ENCODE data around the gene PHLDA3.

The PHLDA3 gene

DNA sequence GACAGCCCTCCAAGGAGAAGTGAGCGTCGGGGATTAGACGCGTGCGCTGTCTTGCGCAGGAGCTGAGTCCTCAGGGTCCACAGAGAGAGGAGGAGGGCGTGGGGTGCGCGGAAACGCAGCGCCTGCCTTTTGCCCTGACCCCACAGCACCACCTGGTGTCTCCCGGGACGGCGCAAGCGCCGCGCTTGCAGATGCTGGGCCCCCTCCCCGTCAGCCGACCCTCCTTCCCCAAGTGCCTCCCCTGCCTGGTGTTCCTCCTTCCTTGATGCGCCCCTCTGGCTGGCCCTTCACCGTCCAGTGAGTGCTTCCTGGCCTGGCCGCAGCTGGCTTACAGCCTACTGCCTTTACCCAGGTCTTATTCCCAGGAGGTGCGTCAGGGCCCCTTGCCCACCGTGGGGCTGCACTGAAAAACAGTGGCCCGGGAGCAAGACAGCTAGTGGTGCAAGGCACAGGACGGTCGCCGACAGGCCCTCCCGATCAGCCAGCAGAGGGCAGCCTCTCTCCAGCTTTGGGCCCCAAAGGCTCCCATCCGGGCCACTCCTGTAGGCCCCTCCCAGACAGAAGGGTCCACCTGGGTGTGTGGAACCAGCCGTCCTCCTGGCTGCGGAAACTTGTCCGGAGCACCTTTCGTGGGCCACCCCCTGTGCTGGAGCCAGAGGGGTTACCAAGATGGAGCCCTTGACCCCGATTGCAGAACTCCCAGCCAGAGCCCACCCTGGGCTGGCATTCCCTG lies 12.9 kb upstream of the PHLDA3 start:
- Histone ChIP-seq H3K9ac (ENCODE audit: low read length) (peak overlapping the region; percentile 30; the same call in 1 of the 2 replicates), H3K27me3 (replicated peaks; ENCODE audit: insufficient read depth, low read length) (peaks cover 9% of the 10 kb centered on the region; the same call in 1 of the 2 replicates), H3K9me3 (replicated peaks; ENCODE audit: insufficient read depth, low read length) (no peaks in the 10 kb centered on the region), H3F3A (ENCODE audit: insufficient read depth, low read length) (no peaks in the 10 kb centered on the region; the same call in 1 of the 2 replicates), H2AFZ (ENCODE audit: low read length) (peak overlapping the region; percentile 74), H3K79me2 (ENCODE audit: low read length) (no peaks in the 10 kb centered on the region), H3K9me2 (replicated peaks; ENCODE audit: insufficient read depth, low read length) (no peaks in the 10 kb centered on the region), H3K36me3 (replicated peaks; ENCODE audit: insufficient read depth, low read length) (no peaks in the 10 kb centered on the region), H3K4me2 (ENCODE audit: low read depth, low read length) (peak overlapping the region; percentile 92), H3K4me3 (ENCODE audit: low read length) (peak overlapping the region; percentile 28), H3K27ac (ENCODE audit: low read length) (no peak overlapping the region), H4K20me1 (ENCODE audit: insufficient read depth, low read length) (no peaks in the 10 kb centered on the region), H3K4me1 (ENCODE audit: low read length) (peaks cover 28% of the 10 kb centered on the region)
- TF ChIP-seq, protein P1, sequence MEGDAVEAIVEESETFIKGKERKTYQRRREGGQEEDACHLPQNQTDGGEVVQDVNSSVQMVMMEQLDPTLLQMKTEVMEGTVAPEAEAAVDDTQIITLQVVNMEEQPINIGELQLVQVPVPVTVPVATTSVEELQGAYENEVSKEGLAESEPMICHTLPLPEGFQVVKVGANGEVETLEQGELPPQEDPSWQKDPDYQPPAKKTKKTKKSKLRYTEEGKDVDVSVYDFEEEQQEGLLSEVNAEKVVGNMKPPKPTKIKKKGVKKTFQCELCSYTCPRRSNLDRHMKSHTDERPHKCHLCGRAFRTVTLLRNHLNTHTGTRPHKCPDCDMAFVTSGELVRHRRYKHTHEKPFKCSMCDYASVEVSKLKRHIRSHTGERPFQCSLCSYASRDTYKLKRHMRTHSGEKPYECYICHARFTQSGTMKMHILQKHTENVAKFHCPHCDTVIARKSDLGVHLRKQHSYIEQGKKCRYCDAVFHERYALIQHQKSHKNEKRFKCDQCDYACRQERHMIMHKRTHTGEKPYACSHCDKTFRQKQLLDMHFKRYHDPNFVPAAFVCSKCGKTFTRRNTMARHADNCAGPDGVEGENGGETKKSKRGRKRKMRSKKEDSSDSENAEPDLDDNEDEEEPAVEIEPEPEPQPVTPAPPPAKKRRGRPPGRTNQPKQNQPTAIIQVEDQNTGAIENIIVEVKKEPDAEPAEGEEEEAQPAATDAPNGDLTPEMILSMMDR (IDR thresholded peaks at IDR 0.05; ENCODE audit: low read length), result peak; percentile 98
- no peak for TF ChIP-seq EZH2 (optimal IDR thresholded peaks at IDR 0.05; ENCODE audit: low read depth, low read length)
- no peak for TF ChIP-seq EZH2phosphoT487 (IDR thresholded peaks at IDR 0.05; ENCODE audit: low read length)
- DNase-seq, result peak; percentile 90

DNA sequence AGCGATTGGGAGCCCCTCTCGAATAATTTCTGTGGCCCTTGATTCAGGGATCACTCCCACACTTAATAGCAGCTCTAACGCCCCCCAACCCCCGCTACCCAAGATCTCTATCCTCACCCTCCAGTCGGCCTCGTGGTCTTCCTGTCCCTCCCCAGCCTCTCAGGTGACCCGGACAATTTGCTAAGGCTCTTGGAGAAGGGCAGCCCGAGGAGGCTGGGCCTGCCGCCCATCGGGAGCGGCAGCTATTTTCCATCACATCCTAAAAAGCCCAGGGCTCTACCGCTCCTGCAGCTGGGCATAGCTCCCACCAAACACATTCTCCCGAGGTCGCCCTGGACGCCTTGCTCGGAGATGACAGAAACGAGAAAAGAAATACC lies 12.0 kb upstream of the PHLDA3 start:
- peak overlapping the region; percentile 92 for H3K4me2 ChIP-seq (ENCODE audit: low read depth, low read length)
- H2AFZ ChIP-seq (ENCODE audit: low read length), result peak overlapping the region; percentile 57

DNA sequence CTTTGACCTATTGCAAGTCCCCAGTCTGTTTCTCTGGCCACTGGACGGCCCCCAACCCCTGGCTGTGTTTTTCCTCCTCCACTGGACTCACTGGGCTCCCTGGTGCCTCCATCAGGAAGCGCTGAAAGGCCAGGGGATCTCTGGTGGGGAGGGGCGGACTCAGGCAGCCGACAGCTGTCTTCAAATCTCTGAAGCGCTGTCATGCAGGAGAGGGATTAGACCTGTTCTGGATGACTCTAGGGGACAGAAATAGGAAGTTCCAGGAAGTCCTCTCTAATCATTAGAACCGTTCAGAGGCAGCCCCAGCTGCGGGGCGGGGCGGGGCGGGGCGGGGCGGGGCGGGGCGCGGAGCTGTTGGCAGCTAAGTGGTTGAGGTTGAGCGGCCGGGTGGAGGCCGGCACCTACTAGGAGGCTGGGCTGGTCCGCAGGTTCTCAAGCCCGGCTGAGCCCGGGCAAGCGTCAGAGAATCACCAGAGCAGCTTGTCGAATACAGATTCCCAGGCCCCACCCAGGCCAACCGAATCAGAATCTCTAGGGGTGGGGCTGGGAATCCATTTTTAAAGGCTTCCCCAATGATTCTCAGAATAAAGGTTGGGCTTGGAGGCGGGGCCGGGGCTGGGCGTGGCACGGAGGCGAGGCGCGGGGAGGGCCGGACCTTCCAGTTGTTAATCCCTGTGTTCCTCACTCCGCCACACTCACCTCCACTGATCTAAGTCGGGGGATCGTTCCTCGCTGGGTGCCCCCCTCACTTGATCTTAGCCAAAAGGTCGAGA lies 11.4 kb upstream of the PHLDA3 start:
- Histone ChIP-seq H4K20me1 (ENCODE audit: insufficient read depth, low read length) (no peaks in the 10 kb centered on the region), H3K27me3 (replicated peaks; ENCODE audit: insufficient read depth, low read length) (peaks cover 9% of the 10 kb centered on the region; the same call in 1 of the 2 replicates), H3K4me1 (ENCODE audit: low read length) (peaks cover 36% of the 10 kb centered on the region), H3K9me2 (replicated peaks; ENCODE audit: insufficient read depth, low read length) (no peaks in the 10 kb centered on the region), H2AFZ (ENCODE audit: low read length) (peak overlapping the region; percentile 70), H3K36me3 (replicated peaks; ENCODE audit: insufficient read depth, low read length) (no peaks in the 10 kb centered on the region), H3K4me3 (ENCODE audit: low read length) (peak overlapping the region; percentile 61), H3F3A (ENCODE audit: insufficient read depth, low read length) (no peaks in the 10 kb centered on the region; the same call in 1 of the 2 replicates), H3K9ac (ENCODE audit: low read length) (no peak overlapping the region; the same call in 1 of the 2 replicates), H3K4me2 (ENCODE audit: low read depth, low read length) (peak overlapping the region; percentile 92), H3K79me2 (ENCODE audit: low read length) (no peaks in the 10 kb centered on the region), H3K27ac (ENCODE audit: low read length) (no peak overlapping the region), H3K9me3 (replicated peaks; ENCODE audit: insufficient read depth, low read length) (no peaks in the 10 kb centered on the region)
- TF ChIP-seq, protein P1 (IDR thresholded peaks at IDR 0.05; ENCODE audit: low read length), result no peak; the same call in 1 of the 2 replicates
- TF ChIP-seq EZH2 (optimal IDR thresholded peaks at IDR 0.05; ENCODE audit: low read depth, low read length) (no peak), EZH2phosphoT487 (IDR thresholded peaks at IDR 0.05; ENCODE audit: low read length) (no peak)
- peak; percentile 92 for DNase-seq

More for the DNA sequence above, 12.0 kb upstream of the PHLDA3 start:
- H3K9me2 ChIP-seq (replicated peaks; ENCODE audit: insufficient read depth, low read length), result no peaks in the 10 kb centered on the region
- H3K4me1 ChIP-seq (ENCODE audit: low read length), result peaks cover 36% of the 10 kb centered on the region
- H3K36me3 ChIP-seq (replicated peaks; ENCODE audit: insufficient read depth, low read length), result no peaks in the 10 kb centered on the region
- H3K9me3 ChIP-seq (replicated peaks; ENCODE audit: insufficient read depth, low read length), result no peaks in the 10 kb centered on the region
- no peaks in the 10 kb centered on the region for H4K20me1 ChIP-seq (ENCODE audit: insufficient read depth, low read length)
- no peak overlapping the region for H3K27ac ChIP-seq (ENCODE audit: low read length)
- no peaks in the 10 kb centered on the region for H3K79me2 ChIP-seq (ENCODE audit: low read length)
- H3K4me3 ChIP-seq (ENCODE audit: low read length), result peak overlapping the region; percentile 61
- H3K9ac ChIP-seq (ENCODE audit: low read length), result no peak overlapping the region; the same call in 1 of the 2 replicates
- TF ChIP-seq, protein P1 (IDR thresholded peaks at IDR 0.05; ENCODE audit: low read length), result no peak
- TF ChIP-seq EZH2 (optimal IDR thresholded peaks at IDR 0.05; ENCODE audit: low read depth, low read length) (no peak), EZH2phosphoT487 (IDR thresholded peaks at IDR 0.05; ENCODE audit: low read length) (no peak)
- peaks cover 9% of the 10 kb centered on the region; the same call in 1 of the 2 replicates for H3K27me3 ChIP-seq (replicated peaks; ENCODE audit: insufficient read depth, low read length)
- no peaks in the 10 kb centered on the region; the same call in 1 of the 2 replicates for H3F3A ChIP-seq (ENCODE audit: insufficient read depth, low read length)
- no peak for DNase-seq

All from MM.1S (cell line).